ENCODE results near the gene LSM7. TPM values are rescaled to one million over a fixed set of nuclear protein-coding genes. Genes with fewer than 3 reads are reported as not detected.

LSM7 gene
- total RNA-seq, 1 experiment from 2014 or later: 152 TPM

- DNase-seq (ENCODE audit: low spot score): no peak
- POLR2A ChIA-PET (ENCODE audit: low non-redundant PET): no interaction called here
Measured at GRCh38 chr19:2345794-2346663, 17.6 kb upstream of the LSM7 start.

GRCh38 chr19:2345076-2345475 lies 16.7 kb upstream of the LSM7 start:
- intact Hi-C loops (cut with micrococcal nuclease; ENCODE audit: unreplicated experiment): no loop called here
- CTCF ChIA-PET: no interaction called here
- TF ChIP-seq EZH2 (IDR thresholded peaks at IDR 0.05; ENCODE audit: borderline replicate concordance, low read depth, low read length, poor library complexity, severe bottlenecking): no peak
- no peak for TF ChIP-seq CTCF (conservative IDR thresholded peaks at IDR 0.05; ENCODE audit: low read depth, low read length)
- Histone ChIP-seq H3K27ac (ENCODE audit: low read depth, low read length, poor library complexity, severe bottlenecking) (no peak overlapping the region), H3K4me1 (ENCODE audit: insufficient read depth, low read length, poor library complexity, severe bottlenecking) (no peaks in the 10 kb centered on the region), H3K27me3 (replicated peaks; ENCODE audit: insufficient read depth, low read depth, low read length, poor library complexity) (no peaks in the 10 kb centered on the region), H3K4me3 (ENCODE audit: low read depth, low read length, poor library complexity, severe bottlenecking) (no peak overlapping the region), H3K36me3 (ENCODE audit: insufficient read depth, low read length, poor library complexity, severe bottlenecking) (peaks cover 5% of the 10 kb centered on the region), H3K9me3 (ENCODE audit: low read depth, low read length, poor library complexity, severe bottlenecking) (no peaks in the 10 kb centered on the region)
- POLR2A ChIA-PET (ENCODE audit: low non-redundant PET): no interaction called here
- no peak for DNase-seq (ENCODE audit: low spot score)
- BruUV-seq (replicated peaks): no TSS peak

More at GRCh38 chr19:2345794-2346663, 17.6 kb upstream of the LSM7 start:
- no peak for TF ChIP-seq CTCF (conservative IDR thresholded peaks at IDR 0.05; ENCODE audit: low read depth, low read length)
- no peak for TF ChIP-seq EZH2 (IDR thresholded peaks at IDR 0.05; ENCODE audit: borderline replicate concordance, low read depth, low read length, poor library complexity, severe bottlenecking)
- Histone ChIP-seq H3K27ac (ENCODE audit: low read depth, low read length, poor library complexity, severe bottlenecking) (no peak overlapping the region), H3K27me3 (replicated peaks; ENCODE audit: insufficient read depth, low read depth, low read length, poor library complexity) (no peaks in the 10 kb centered on the region), H3K4me3 (ENCODE audit: low read depth, low read length, poor library complexity, severe bottlenecking) (no peak overlapping the region), H3K9me3 (ENCODE audit: low read depth, low read length, poor library complexity, severe bottlenecking) (no peaks in the 10 kb centered on the region), H3K4me1 (ENCODE audit: insufficient read depth, low read length, poor library complexity, severe bottlenecking) (no peaks in the 10 kb centered on the region), H3K36me3 (ENCODE audit: insufficient read depth, low read length, poor library complexity, severe bottlenecking) (peaks cover 5% of the 10 kb centered on the region)
- no TSS peak for BruUV-seq (replicated peaks)
- CTCF ChIA-PET: no interaction called here
- intact Hi-C loops (cut with micrococcal nuclease; ENCODE audit: unreplicated experiment): no loop called here

- Histone ChIP-seq H3K4me3 (ENCODE audit: low read depth, low read length, poor library complexity, severe bottlenecking) (no peak overlapping the region), H3K9me3 (ENCODE audit: low read depth, low read length, poor library complexity, severe bottlenecking) (no peaks in the 10 kb centered on the region), H3K36me3 (ENCODE audit: insufficient read depth, low read length, poor library complexity, severe bottlenecking) (peaks cover 5% of the 10 kb centered on the region), H3K4me1 (ENCODE audit: insufficient read depth, low read length, poor library complexity, severe bottlenecking) (no peaks in the 10 kb centered on the region), H3K27ac (ENCODE audit: low read depth, low read length, poor library complexity, severe bottlenecking) (no peak overlapping the region), H3K27me3 (replicated peaks; ENCODE audit: insufficient read depth, low read depth, low read length, poor library complexity) (no peaks in the 10 kb centered on the region)
- intact Hi-C loops (cut with micrococcal nuclease; ENCODE audit: unreplicated experiment): no loop called here
- ChIA-PET POLR2A (ENCODE audit: low non-redundant PET) (no interaction called here), CTCF (no interaction called here)
- TF ChIP-seq CTCF (conservative IDR thresholded peaks at IDR 0.05; ENCODE audit: low read depth, low read length): no peak
- no peak for TF ChIP-seq EZH2 (IDR thresholded peaks at IDR 0.05; ENCODE audit: borderline replicate concordance, low read depth, low read length, poor library complexity, severe bottlenecking)
- no peak for DNase-seq (ENCODE audit: low spot score)
- no TSS peak for BruUV-seq (replicated peaks)
Measured at GRCh38 chr19:2344381-2344870, 16.0 kb upstream of the LSM7 start.
